Measurements from ENCODE around the gene AGRP. TPM values are rescaled to one million over a fixed set of nuclear protein-coding genes. Genes with fewer than 3 reads are reported as not detected.

The AGRP gene
- total RNA-seq, 1 donor, result not detected

- Histone ChIP-seq H3K4me1 (ENCODE audit: insufficient read depth, low read length) (peaks cover 13% of the 10 kb centered on the region), H3K27me3 (ENCODE audit: insufficient read depth, low read length) (no peaks in the 10 kb centered on the region), H3K4me3 (ENCODE audit: low read length) (no peak overlapping the region), H3K9me3 (ENCODE audit: low read depth, low read length) (no peaks in the 10 kb centered on the region)
Measured at GRCh38 chr16:67460168-67460567, 23.2 kb downstream of the AGRP start.

- no peak overlapping the region for H3K4me3 ChIP-seq (ENCODE audit: low read length)
- no peaks in the 10 kb centered on the region for H3K27me3 ChIP-seq (ENCODE audit: insufficient read depth, low read length)
- no peaks in the 10 kb centered on the region for H3K9me3 ChIP-seq (ENCODE audit: low read depth, low read length)
- H3K4me1 ChIP-seq (ENCODE audit: insufficient read depth, low read length), result peaks cover 13% of the 10 kb centered on the region
Measured at GRCh38 chr16:67459861-67460150, 23.5 kb downstream of the AGRP start.

GRCh38 chr16:67459066-67459860, 24.1 kb downstream of the AGRP start:
- Histone ChIP-seq H3K9me3 (ENCODE audit: low read depth, low read length) (no peaks in the 10 kb centered on the region), H3K4me3 (ENCODE audit: low read length) (no peak overlapping the region), H3K27me3 (ENCODE audit: insufficient read depth, low read length) (no peaks in the 10 kb centered on the region), H3K4me1 (ENCODE audit: insufficient read depth, low read length) (peaks cover 13% of the 10 kb centered on the region)

GRCh38 chr16:67458121-67458641, 25.2 kb downstream of the AGRP start:
- peaks cover 13% of the 10 kb centered on the region for H3K4me1 ChIP-seq (ENCODE audit: insufficient read depth, low read length)
- H3K4me3 ChIP-seq (ENCODE audit: low read length), result no peak overlapping the region
- no peaks in the 10 kb centered on the region for H3K9me3 ChIP-seq (ENCODE audit: low read depth, low read length)
- H3K27me3 ChIP-seq (ENCODE audit: insufficient read depth, low read length), result no peaks in the 10 kb centered on the region

GRCh38 chr16:67457611-67458010, 25.7 kb downstream of the AGRP start:
- no peaks in the 10 kb centered on the region for H3K9me3 ChIP-seq (ENCODE audit: low read depth, low read length)
- no peaks in the 10 kb centered on the region for H3K27me3 ChIP-seq (ENCODE audit: insufficient read depth, low read length)
- H3K4me3 ChIP-seq (ENCODE audit: low read length), result no peak overlapping the region
- peaks cover 13% of the 10 kb centered on the region for H3K4me1 ChIP-seq (ENCODE audit: insufficient read depth, low read length)

- no peak overlapping the region for H3K4me3 ChIP-seq (ENCODE audit: low read length)
- H3K4me1 ChIP-seq (ENCODE audit: insufficient read depth, low read length), result peaks cover 13% of the 10 kb centered on the region
- no peaks in the 10 kb centered on the region for H3K9me3 ChIP-seq (ENCODE audit: low read depth, low read length)
- H3K27me3 ChIP-seq (ENCODE audit: insufficient read depth, low read length), result no peaks in the 10 kb centered on the region
Measured at GRCh38 chr16:67456391-67457081, 26.8 kb downstream of the AGRP start.

- Histone ChIP-seq H3K27me3 (ENCODE audit: insufficient read depth, low read length) (no peaks in the 10 kb centered on the region), H3K4me1 (ENCODE audit: insufficient read depth, low read length) (peaks cover 7% of the 10 kb centered on the region), H3K9me3 (ENCODE audit: low read depth, low read length) (no peaks in the 10 kb centered on the region), H3K4me3 (ENCODE audit: low read length) (no peak overlapping the region)
Measured at GRCh38 chr16:67454852-67455251, 28.5 kb downstream of the AGRP start.

GRCh38 chr16:67454104-67454503, 29.2 kb downstream of the AGRP start:
- Histone ChIP-seq H3K9me3 (ENCODE audit: low read depth, low read length) (no peaks in the 10 kb centered on the region), H3K27me3 (ENCODE audit: insufficient read depth, low read length) (no peaks in the 10 kb centered on the region), H3K4me1 (ENCODE audit: insufficient read depth, low read length) (no peaks in the 10 kb centered on the region), H3K4me3 (ENCODE audit: low read length) (no peak overlapping the region)

GRCh38 chr16:67451704-67452435, 31.5 kb downstream of the AGRP start:
- Histone ChIP-seq H3K4me3 (ENCODE audit: low read length) (no peak overlapping the region), H3K9me3 (ENCODE audit: low read depth, low read length) (no peaks in the 10 kb centered on the region), H3K4me1 (ENCODE audit: insufficient read depth, low read length) (no peaks in the 10 kb centered on the region), H3K27me3 (ENCODE audit: insufficient read depth, low read length) (no peaks in the 10 kb centered on the region)

GRCh38 chr16:67451061-67451703, 32.2 kb downstream of the AGRP start:
- no peaks in the 10 kb centered on the region for H3K9me3 ChIP-seq (ENCODE audit: low read depth, low read length)
- no peaks in the 10 kb centered on the region for H3K4me1 ChIP-seq (ENCODE audit: insufficient read depth, low read length)
- no peak overlapping the region for H3K4me3 ChIP-seq (ENCODE audit: low read length)

GRCh38 chr16:67449739-67450138, 33.6 kb downstream of the AGRP start:
- H3K4me1 ChIP-seq (ENCODE audit: insufficient read depth, low read length), result no peaks in the 10 kb centered on the region
- H3K9me3 ChIP-seq (ENCODE audit: low read depth, low read length), result no peaks in the 10 kb centered on the region
- H3K4me3 ChIP-seq (ENCODE audit: low read length), result no peak overlapping the region
- no peaks in the 10 kb centered on the region for H3K27me3 ChIP-seq (ENCODE audit: insufficient read depth, low read length)

More at GRCh38 chr16:67451061-67451703, 32.2 kb downstream of the AGRP start:
- no peaks in the 10 kb centered on the region for H3K27me3 ChIP-seq (ENCODE audit: insufficient read depth, low read length)

GRCh38 chr16:67449336-67449735, 34.0 kb downstream of the AGRP start:
- H3K27me3 ChIP-seq (ENCODE audit: insufficient read depth, low read length), result no peaks in the 10 kb centered on the region
- no peak overlapping the region for H3K4me3 ChIP-seq (ENCODE audit: low read length)
- no peaks in the 10 kb centered on the region for H3K4me1 ChIP-seq (ENCODE audit: insufficient read depth, low read length)
- H3K9me3 ChIP-seq (ENCODE audit: low read depth, low read length), result no peaks in the 10 kb centered on the region

GRCh38 chr16:67448580-67448979, 34.8 kb downstream of the AGRP start:
- H3K4me1 ChIP-seq (ENCODE audit: insufficient read depth, low read length), result no peaks in the 10 kb centered on the region
- H3K4me3 ChIP-seq (ENCODE audit: low read length), result no peak overlapping the region
- H3K9me3 ChIP-seq (ENCODE audit: low read depth, low read length), result no peaks in the 10 kb centered on the region
- no peaks in the 10 kb centered on the region for H3K27me3 ChIP-seq (ENCODE audit: insufficient read depth, low read length)

GRCh38 chr16:67447508-67448076, 35.8 kb downstream of the AGRP start:
- H3K4me1 ChIP-seq (ENCODE audit: insufficient read depth, low read length), result no peaks in the 10 kb centered on the region
- H3K27me3 ChIP-seq (ENCODE audit: insufficient read depth, low read length), result no peaks in the 10 kb centered on the region
- no peaks in the 10 kb centered on the region for H3K9me3 ChIP-seq (ENCODE audit: low read depth, low read length)

More at GRCh38 chr16:67447508-67448076, 35.8 kb downstream of the AGRP start:
- H3K4me3 ChIP-seq (ENCODE audit: low read length), result no peak overlapping the region

Measured in mononuclear cell (primary cell).